Measurements from ENCODE around the gene LRRC38. TPM values are rescaled to one million over a fixed set of nuclear protein-coding genes. Genes with fewer than 3 reads are reported as not detected.
"Not testable (repeated sequence)": the region's sequence is repeated elsewhere in the genome, so short reads cannot be mapped to it uniquely, and the experiment has no call there.

The LRRC38 gene
- total RNA-seq, 2 donors from 2014 or later = not detected

DNA sequence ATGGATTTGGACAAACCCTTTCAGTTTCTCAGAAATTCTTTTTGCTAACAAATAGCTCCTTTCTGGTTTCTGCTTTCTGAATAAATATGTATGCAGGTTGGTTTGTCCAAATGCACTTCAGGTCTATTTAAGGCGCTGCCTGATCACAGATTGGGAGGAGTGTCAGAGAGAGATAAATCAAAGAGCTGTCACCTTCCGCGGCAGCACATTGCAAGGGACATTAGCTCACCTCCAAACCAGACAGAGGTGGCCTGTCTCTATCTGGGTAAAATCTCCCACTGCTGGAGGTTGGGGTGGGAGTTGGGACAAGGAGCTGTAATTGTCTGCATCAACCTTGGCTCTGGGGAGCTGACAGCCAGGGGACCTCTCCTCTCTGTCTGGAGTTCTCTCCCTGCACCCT is 78.3 kb downstream of the LRRC38 start:
- no peak overlapping the region for H3K27ac ChIP-seq
- H3K4me1 ChIP-seq (ENCODE audit: control insufficient read depth in 1 of 2, low read depth in 2 of 2) = no peaks in the 10 kb centered on the region
- TF ChIP-seq, protein P1, sequence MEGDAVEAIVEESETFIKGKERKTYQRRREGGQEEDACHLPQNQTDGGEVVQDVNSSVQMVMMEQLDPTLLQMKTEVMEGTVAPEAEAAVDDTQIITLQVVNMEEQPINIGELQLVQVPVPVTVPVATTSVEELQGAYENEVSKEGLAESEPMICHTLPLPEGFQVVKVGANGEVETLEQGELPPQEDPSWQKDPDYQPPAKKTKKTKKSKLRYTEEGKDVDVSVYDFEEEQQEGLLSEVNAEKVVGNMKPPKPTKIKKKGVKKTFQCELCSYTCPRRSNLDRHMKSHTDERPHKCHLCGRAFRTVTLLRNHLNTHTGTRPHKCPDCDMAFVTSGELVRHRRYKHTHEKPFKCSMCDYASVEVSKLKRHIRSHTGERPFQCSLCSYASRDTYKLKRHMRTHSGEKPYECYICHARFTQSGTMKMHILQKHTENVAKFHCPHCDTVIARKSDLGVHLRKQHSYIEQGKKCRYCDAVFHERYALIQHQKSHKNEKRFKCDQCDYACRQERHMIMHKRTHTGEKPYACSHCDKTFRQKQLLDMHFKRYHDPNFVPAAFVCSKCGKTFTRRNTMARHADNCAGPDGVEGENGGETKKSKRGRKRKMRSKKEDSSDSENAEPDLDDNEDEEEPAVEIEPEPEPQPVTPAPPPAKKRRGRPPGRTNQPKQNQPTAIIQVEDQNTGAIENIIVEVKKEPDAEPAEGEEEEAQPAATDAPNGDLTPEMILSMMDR (IDR thresholded peaks at IDR 0.05) = no peak
- H3K27me3 ChIP-seq (replicated peaks; ENCODE audit: insufficient read depth) = no peaks in the 10 kb centered on the region
- DNase-seq (ENCODE audit: low spot score) (no peak), ATAC-seq (ENCODE audit: insufficient number of reproducible peaks, low FRiP score, low read depth) (no peak)
- no peaks in the 10 kb centered on the region for H3K9me3 ChIP-seq
- no peak overlapping the region for H3K4me3 ChIP-seq
- no peaks in the 10 kb centered on the region for H3K36me3 ChIP-seq

DNA sequence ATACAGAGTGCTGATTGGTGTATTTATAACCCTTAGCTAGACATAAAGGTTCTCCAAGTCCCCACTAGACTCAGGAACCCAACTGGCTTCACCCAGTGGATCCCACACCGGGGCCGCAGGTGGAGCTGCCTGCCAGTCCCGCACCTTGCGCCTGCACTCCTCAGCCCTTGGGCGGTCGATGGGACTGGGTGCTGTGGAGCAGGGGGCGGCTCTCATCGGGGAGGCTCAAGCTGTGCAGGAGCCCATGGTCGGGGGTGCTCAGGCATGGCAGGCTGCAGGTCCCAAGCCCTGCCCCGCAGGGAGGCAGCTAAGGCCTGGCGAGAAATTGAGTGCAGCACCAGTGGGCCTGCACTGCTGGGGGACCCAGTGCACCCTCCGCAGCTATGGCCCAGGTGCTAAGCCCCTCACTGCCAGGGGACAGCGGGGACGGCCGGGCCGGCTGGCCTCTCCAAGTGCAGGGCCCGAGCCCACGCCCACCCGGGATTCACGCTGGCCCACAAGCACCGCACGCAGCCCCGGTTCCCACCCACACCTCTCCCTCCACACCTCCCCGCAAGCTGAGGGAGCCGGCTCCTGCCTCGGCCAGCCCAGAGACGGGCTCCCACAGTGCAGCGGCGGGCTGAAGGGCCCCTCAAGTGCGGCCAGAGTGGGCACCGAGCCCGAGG is 80.0 kb downstream of the LRRC38 start:
- H3K4me3 ChIP-seq; H3K36me3 ChIP-seq; H3K9me3 ChIP-seq; DNase-seq (ENCODE audit: low spot score); H3K27ac ChIP-seq; H3K4me1 ChIP-seq (ENCODE audit: control insufficient read depth in 1 of 2, low read depth in 2 of 2); H3K27me3 ChIP-seq (replicated peaks; ENCODE audit: insufficient read depth); ATAC-seq (ENCODE audit: insufficient number of reproducible peaks, low FRiP score, low read depth): not testable (repeated sequence)

DNA sequence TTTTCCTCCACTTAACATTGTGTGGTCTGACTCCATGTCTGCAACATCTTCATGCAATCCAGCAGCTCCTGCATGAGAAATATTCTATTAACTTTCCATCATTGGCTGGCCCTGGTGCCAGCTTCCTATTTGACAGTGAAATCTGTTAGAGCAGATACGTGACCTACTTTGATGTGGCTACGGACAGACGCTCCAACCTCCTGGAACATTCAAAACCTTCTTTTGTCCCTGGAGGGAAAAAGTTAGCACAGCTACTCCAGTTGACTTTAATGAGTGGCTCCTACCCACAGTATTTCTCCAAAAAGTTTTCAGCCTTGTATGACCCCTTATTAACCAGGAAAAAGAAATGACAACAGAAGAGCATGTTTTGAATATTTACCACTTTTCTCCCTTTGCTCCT is 81.6 kb downstream of the LRRC38 start:
- no peak overlapping the region for H3K27ac ChIP-seq
- H3K4me3 ChIP-seq = no peak overlapping the region
- H3K4me1 ChIP-seq (ENCODE audit: control insufficient read depth in 1 of 2, low read depth in 2 of 2) = no peaks in the 10 kb centered on the region
- no peaks in the 10 kb centered on the region for H3K9me3 ChIP-seq
- DNase-seq (ENCODE audit: low spot score) = no peak
- no peaks in the 10 kb centered on the region for H3K36me3 ChIP-seq
- no peak for ATAC-seq (ENCODE audit: insufficient number of reproducible peaks, low FRiP score, low read depth)
- TF ChIP-seq, protein P1 (IDR thresholded peaks at IDR 0.05) = no peak
- H3K27me3 ChIP-seq (replicated peaks; ENCODE audit: insufficient read depth) = no peaks in the 10 kb centered on the region

DNA sequence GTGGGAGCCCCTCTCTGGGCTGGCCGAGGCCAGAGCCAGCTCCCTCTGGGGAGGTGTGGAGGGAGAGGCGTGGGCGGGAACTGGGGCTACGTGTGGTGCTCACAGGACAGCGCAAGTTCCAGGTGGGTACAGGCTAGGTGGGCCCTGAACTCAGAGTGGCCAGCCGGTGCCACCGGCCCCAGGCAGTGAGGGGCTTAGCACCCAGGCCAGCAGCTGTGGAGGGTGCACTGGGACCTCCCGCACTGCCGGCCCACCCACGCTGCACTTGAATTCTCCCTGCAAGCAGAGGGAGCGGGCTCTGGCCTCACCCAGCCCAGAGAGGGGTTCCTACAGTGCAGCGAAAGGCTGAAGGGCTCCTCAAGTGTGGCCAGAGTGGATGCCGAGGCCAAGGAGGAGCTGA is 83.3 kb downstream of the LRRC38 start:
- Histone ChIP-seq H3K27me3 (replicated peaks; ENCODE audit: insufficient read depth) (no peaks in the 10 kb centered on the region), H3K9me3 (no peaks in the 10 kb centered on the region)
- TF ChIP-seq, protein P1 (IDR thresholded peaks at IDR 0.05) = no peak

More for the DNA sequence above, 83.3 kb downstream of the LRRC38 start:
- Histone ChIP-seq H3K4me3 (no peak overlapping the region), H3K36me3 (no peaks in the 10 kb centered on the region), H3K4me1 (ENCODE audit: control insufficient read depth in 1 of 2, low read depth in 2 of 2) (no peaks in the 10 kb centered on the region), H3K27ac (no peak overlapping the region)
- ATAC-seq (ENCODE audit: insufficient number of reproducible peaks, low FRiP score, low read depth) (no peak), DNase-seq (ENCODE audit: low spot score) (no peak)

Other genes starting within 250 kb of the LRRC38 start
- gene PRAMEF8, start 228.9 kb downstream of the LRRC38 start, total RNA-seq = not detected
- gene PRAMEF33, start 210.5 kb downstream of the LRRC38 start, total RNA-seq = not detected
- not detected for gene PRAMEF15, start 198.4 kb downstream of the LRRC38 start, total RNA-seq
- gene PRAMEF14, start 166.9 kb downstream of the LRRC38 start, total RNA-seq = not detected
- not detected for gene PRAMEF19, start 142.1 kb downstream of the LRRC38 start, total RNA-seq
- gene PRAMEF17, start 124.4 kb downstream of the LRRC38 start, total RNA-seq = not detected
- gene PRAMEF20, start 103.6 kb downstream of the LRRC38 start, total RNA-seq = not detected
- gene PDPN, start 69.8 kb upstream of the LRRC38 start, total RNA-seq = 10 to 100 TPM; 13.8 to 20.7 TPM
- gene PRDM2, start 186.2 kb upstream of the LRRC38 start, total RNA-seq = 10 to 100 TPM; 43.0 to 45.4 TPM